Activated CD8-positive, alpha-beta T cell treated with anti-CD3 and anti-CD28 coated beads for 36 hours (primary cell): ENCODE results near the gene FAM193A. TPM values are rescaled to one million over a fixed set of nuclear protein-coding genes. Genes with fewer than 3 reads are reported as not detected.

Experiments
- ATAC-seq: fragments of 200-7000 bp; cut with Tn5 transposase; one replicate; pipeline ENCODE4 v1.10.0; 2021; ENCODE audit warnings: mild to moderate bottlenecking, moderate library complexity
- CTCF ChIA-PET: fragments of 350-600 bp; sonication (Branson Sonifier 250); formaldehyde crosslinking; loops from one replicate; lab custom pipeline; 2021; ENCODE audit warnings: antibody characterized with exemption; lab: Charles Lee
- POLR2A ChIA-PET: fragments of 350-600 bp; sonication (Branson Sonifier 250); formaldehyde crosslinking; loops from one replicate; lab custom pipeline; 2021; ENCODE audit warnings: antibody characterized with exemption; lab: Charles Lee
- DNase-seq: peaks from one replicate; pipeline ENCODE4 v3.0.0-alpha.2; 2020
- H3K27ac Mint-ChIP-seq: one replicate; pipeline ENCODE4 v1.8.0; 2021; ENCODE audit warnings: mild to moderate bottlenecking, mixed read lengths
- H3K27me3 Mint-ChIP-seq: one replicate; pipeline ENCODE4 v1.8.0; 2021; ENCODE audit warnings: mixed read lengths
- H3K36me3 Mint-ChIP-seq: one replicate; pipeline ENCODE4 v1.8.0; 2021; ENCODE audit warnings: low read depth, mixed read lengths
- H3K4me1 Mint-ChIP-seq: one replicate; pipeline ENCODE4 v1.8.0; 2021; ENCODE audit warnings: low read depth, mixed read lengths
- H3K4me3 Mint-ChIP-seq: one replicate; pipeline ENCODE4 v1.8.0; 2021; ENCODE audit warnings: mild to moderate bottlenecking, moderate library complexity, mixed read lengths
- H3K9me3 Mint-ChIP-seq: one replicate; pipeline ENCODE4 v1.8.0; 2021; ENCODE audit warnings: mixed read lengths
- CTCF ChIP-seq: fragments of 200-600 bp; IDR thresholded peaks from one replicate; pipeline ENCODE4 v1.8.0; 2022; ENCODE audit warnings: antibody characterized with exemption, mild to moderate bottlenecking
- intact Hi-C: fragments of 100-400 bp; cut with micrococcal nuclease; formaldehyde crosslinking; loops from one replicate; pipeline ENCODE4 v1.10.0; 2022
- total RNA-seq, 2 experiments: library from RNA; stranded (reverse); gene quantifications; one replicate each; pipeline ENCODE4 v1.2.3, GENCODE V29; 2021

Gene FAM193A
- total RNA-seq, 2 experiments from 2014 or later, result 22.4 to 22.9 TPM

GRCh38 chr4:2754848-2755819 is 218.7 kb downstream of the FAM193A start:
- ChIA-PET CTCF (interaction anchor here (1.1 to 1.7 kb wide), 5 partner anchors 8 to 219 kb away, joined by 3 to 6 read pairs (median 4); partner anchors contain the start of gene FAM193A), POLR2A (interaction anchor here (0.6 to 1.7 kb wide), 6 partner anchors 9 to 199 kb away, joined by 3 to 12 read pairs (median 3); no protein-coding TSS in a partner anchor)
- peaks cover 25% of the 10 kb centered on the region for H3K4me1 Mint-ChIP-seq
- H3K4me3 Mint-ChIP-seq, result peak overlapping the region; percentile 75
- no peak for ATAC-seq
- intact Hi-C loops, result no loop called here
- DNase-seq, result no peak
- no peaks in the 10 kb centered on the region for H3K27me3 Mint-ChIP-seq
- no peaks in the 10 kb centered on the region for H3K9me3 Mint-ChIP-seq
- H3K27ac Mint-ChIP-seq, result peak overlapping the region; percentile 52
- peaks cover 2% of the 10 kb centered on the region for H3K36me3 Mint-ChIP-seq
- no peak for TF ChIP-seq CTCF

- Mint-ChIP-seq H3K27ac (peak within 1 kb of the TSS; percentile 52), H3K36me3 (peaks cover 2% of the 10 kb centered on the region), H3K4me3 (peak within 1 kb of the TSS; percentile 75), H3K4me1 (peaks cover 25% of the 10 kb centered on the region), H3K9me3 (no peaks in the 10 kb centered on the region), H3K27me3 (no peaks in the 10 kb centered on the region)
- intact Hi-C loops, result no loop called here
- TF ChIP-seq CTCF, result no peak
- POLR2A ChIA-PET, result interaction anchor here (0.6 to 1.8 kb wide), 9 partner anchors 10 to 198 kb away, joined by 3 to 12 read pairs (median 3); no protein-coding TSS in a partner anchor
- peak; percentile 85 for ATAC-seq
- CTCF ChIA-PET, result interaction anchor here (0.9 to 1.7 kb wide), 8 partner anchors 9 to 220 kb away, joined by 3 to 6 read pairs (median 3); partner anchors contain the start of genes FAM193A, GRK4 and NOP14
- peak; percentile 77 for DNase-seq
Measured at GRCh38 chr4:2755821-2756690, 219.6 kb downstream of the FAM193A start, which contains the start of gene TNIP2. TNIP2 (minus strand) TSS chr4:2756336; CDS start chr4:2756289, 47 bp downstream.

DNA sequence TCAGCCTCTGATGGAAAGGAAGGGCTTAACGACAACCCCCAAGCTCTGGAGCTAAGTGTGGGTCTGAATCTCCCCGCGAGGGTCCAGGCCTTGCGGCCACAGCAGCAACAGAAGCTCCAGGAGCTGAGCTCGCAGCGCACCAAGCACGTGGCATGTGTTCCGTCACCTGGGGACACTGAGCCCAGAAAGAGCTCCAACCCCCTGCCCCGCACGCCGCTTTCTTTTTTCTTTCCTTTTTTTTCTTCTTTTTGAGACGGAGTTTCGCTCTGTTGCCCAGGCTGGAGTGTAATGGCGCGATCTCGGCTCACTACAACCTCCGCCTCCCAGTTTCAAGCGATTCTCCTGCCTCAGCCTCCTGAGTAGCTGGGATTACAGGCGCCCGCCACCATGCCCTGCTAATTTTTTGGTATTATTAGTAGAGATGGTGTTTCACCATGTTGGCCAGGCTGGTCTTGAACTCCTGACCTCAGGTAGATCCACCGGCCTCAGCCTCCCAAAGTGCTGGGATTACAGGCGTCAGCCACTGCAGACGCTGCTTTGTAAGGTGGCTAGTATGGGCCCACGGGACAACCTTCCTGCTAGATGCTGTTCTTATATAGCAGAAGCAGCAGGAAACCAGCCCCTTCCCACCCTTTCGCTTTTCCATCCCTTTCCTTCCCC is 220.4 kb downstream of the FAM193A start:
- Mint-ChIP-seq H3K36me3 (peaks cover 2% of the 10 kb centered on the region), H3K9me3 (no peaks in the 10 kb centered on the region), H3K27ac (no peak overlapping the region), H3K4me3 (peak overlapping the region; percentile 54), H3K27me3 (no peaks in the 10 kb centered on the region), H3K4me1 (peaks cover 26% of the 10 kb centered on the region)
- no peak for TF ChIP-seq CTCF
- DNase-seq (no peak), ATAC-seq (no peak)
- POLR2A ChIA-PET, result interaction anchor here (0.9 to 1.8 kb wide), 4 partner anchors 11 to 88 kb away, joined by 3 to 12 read pairs (median 4); no protein-coding TSS in a partner anchor
- intact Hi-C loops, result no loop called here
- CTCF ChIA-PET, result interaction anchor here (0.9 to 1.7 kb wide), 6 partner anchors 10 to 221 kb away, joined by 3 to 6 read pairs (median 3); partner anchors contain the start of genes FAM193A, GRK4 and NOP14

- intact Hi-C loops, result no loop called here
- H3K4me3 Mint-ChIP-seq, result peak overlapping the region; percentile 54
- DNase-seq (no peak), ATAC-seq (no peak)
- no peaks in the 10 kb centered on the region for H3K9me3 Mint-ChIP-seq
- no peak overlapping the region for H3K27ac Mint-ChIP-seq
- H3K27me3 Mint-ChIP-seq, result no peaks in the 10 kb centered on the region
- H3K36me3 Mint-ChIP-seq, result peaks cover 2% of the 10 kb centered on the region
- POLR2A ChIA-PET, result interaction anchor here (1.8 kb wide), 1 partner anchor 88 kb away, joined by 5 read pairs; no protein-coding TSS in a partner anchor
- CTCF ChIA-PET, result interaction anchor here (1.4 kb wide), 1 partner anchor 44 kb away, joined by 3 read pairs; no protein-coding TSS in a partner anchor
- H3K4me1 Mint-ChIP-seq, result peaks cover 25% of the 10 kb centered on the region
- no peak for TF ChIP-seq CTCF
Measured at GRCh38 chr4:2757426-2757825, 221.0 kb downstream of the FAM193A start.
